Measurements from ENCODE around the gene STX8.

Gene STX8

DNA sequence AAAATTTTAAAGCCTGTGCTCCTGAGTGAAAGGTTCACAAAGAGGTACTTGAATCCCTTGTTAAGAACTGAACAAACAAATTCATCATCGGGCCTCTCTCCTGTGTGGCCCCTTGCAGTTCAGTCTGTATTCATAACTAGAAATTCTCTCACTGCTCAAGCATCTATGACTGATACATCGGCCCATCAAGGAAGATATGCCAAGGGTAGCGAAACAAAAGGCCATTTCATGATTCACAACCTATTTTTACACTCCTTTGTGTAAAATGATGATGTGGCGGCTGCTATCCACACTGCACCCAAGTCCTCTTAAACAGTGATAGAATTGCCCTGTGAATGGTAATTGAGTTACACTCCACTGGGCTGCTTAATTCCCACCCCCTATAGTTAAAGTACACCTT lies 204.6 kb downstream of the STX8 start:
- peak; percentile 51 for DNase-seq
- Histone ChIP-seq H3K9ac (ENCODE audit: low read length) (peak overlapping the region; percentile 68), H3K14ac (ENCODE audit: low read length in 2 of 2) (no peak overlapping the region), H2BK5ac (ENCODE audit: low read depth, low read length, poor library complexity, severe bottlenecking) (no peak overlapping the region), H3K4me3 (ENCODE audit: insufficient read depth in 1 of 2, low read depth in 1 of 2, low read length in 2 of 2) (peak overlapping the region in 1 of 2 experiments; percentile 34), H3K27me3 (ENCODE audit: control insufficient read depth in 1 of 2, insufficient read depth in 1 of 2, low read length in 2 of 2) (no peaks in the 10 kb centered on the region), H2AK5ac (ENCODE audit: low read length, severe bottlenecking) (no peak overlapping the region), H3K9me3 (ENCODE audit: control insufficient read depth, low read length) (no peaks in the 10 kb centered on the region), H2BK15ac (ENCODE audit: low read depth, poor library complexity, severe bottlenecking) (no peak overlapping the region), H3K23ac (ENCODE audit: low read length in 2 of 2) (no peak overlapping the region), H3K79me1 (replicated peaks; ENCODE audit: low read length, poor library complexity, severe bottlenecking) (peaks cover 11% of the 10 kb centered on the region), H4K91ac (ENCODE audit: low read length) (no peak overlapping the region), H3K4me1 (ENCODE audit: control insufficient read depth, insufficient read depth, low read depth, low read length) (peaks cover 10% of the 10 kb centered on the region), H2BK120ac (ENCODE audit: low read depth, low read length) (no peak overlapping the region), H2AFZ (ENCODE audit: low read depth, low read length) (no peak overlapping the region), H3K27ac (ENCODE audit: low read length, poor library complexity, severe bottlenecking) (peak overlapping the region; percentile 75), H3K18ac (ENCODE audit: low read depth in 1 of 2, low read length in 2 of 2) (no peak overlapping the region), H3K36me3 (ENCODE audit: control insufficient read depth in 1 of 2, insufficient read depth in 2 of 2, low read depth in 1 of 2, low read length in 2 of 2) (peaks cover 0 to under 1% of the 10 kb centered on the region in 2 experiments), H3K4ac (ENCODE audit: low read depth in 1 of 2, low read length in 2 of 2) (no peak overlapping the region), H4K8ac (ENCODE audit: low read length) (no peak overlapping the region), H2BK12ac (ENCODE audit: low read length in 2 of 2) (no peak overlapping the region), H3K4me2 (ENCODE audit: low read length, poor library complexity, severe bottlenecking) (no peak overlapping the region)
- 42% methylated on average over 2 of the region's 4 CpGs for WGBS

GRCh38 chr17:9370467-9370866 lies 205.2 kb downstream of the STX8 start:
- Histone ChIP-seq H4K8ac (ENCODE audit: low read length) (no peak overlapping the region), H4K91ac (ENCODE audit: low read length) (no peak overlapping the region), H3K79me1 (replicated peaks; ENCODE audit: low read length, poor library complexity, severe bottlenecking) (peaks cover 10% of the 10 kb centered on the region), H3K18ac (ENCODE audit: low read depth in 1 of 2, low read length in 2 of 2) (no peak overlapping the region), H3K23ac (ENCODE audit: low read length in 2 of 2) (peak overlapping the region in 1 of 2 experiments; percentile 77), H3K9me3 (ENCODE audit: control insufficient read depth, low read length) (no peaks in the 10 kb centered on the region), H2BK5ac (ENCODE audit: low read depth, low read length, poor library complexity, severe bottlenecking) (no peak overlapping the region), H3K4me2 (ENCODE audit: low read length, poor library complexity, severe bottlenecking) (no peak overlapping the region), H3K4ac (ENCODE audit: low read depth in 1 of 2, low read length in 2 of 2) (no peak overlapping the region), H3K14ac (ENCODE audit: low read length in 2 of 2) (no peak overlapping the region), H2AK5ac (ENCODE audit: low read length, severe bottlenecking) (peak overlapping the region; percentile 93), H2BK12ac (ENCODE audit: low read length in 2 of 2) (peak overlapping the region; percentile 1 to 66), H2AFZ (ENCODE audit: low read depth, low read length) (no peak overlapping the region), H2BK15ac (ENCODE audit: low read depth, poor library complexity, severe bottlenecking) (no peak overlapping the region), H3K27me3 (ENCODE audit: control insufficient read depth in 1 of 2, insufficient read depth in 1 of 2, low read length in 2 of 2) (no peaks in the 10 kb centered on the region), H3K36me3 (ENCODE audit: control insufficient read depth in 1 of 2, insufficient read depth in 2 of 2, low read depth in 1 of 2, low read length in 2 of 2) (no peaks in the 10 kb centered on the region), H3K9ac (ENCODE audit: low read length) (peak overlapping the region; percentile 68), H3K4me1 (ENCODE audit: control insufficient read depth, insufficient read depth, low read depth, low read length) (peaks cover 11% of the 10 kb centered on the region), H3K27ac (ENCODE audit: low read length, poor library complexity, severe bottlenecking) (peak overlapping the region; percentile 49), H2BK120ac (ENCODE audit: low read depth, low read length) (no peak overlapping the region), H3K4me3 (ENCODE audit: insufficient read depth in 1 of 2, low read depth in 1 of 2, low read length in 2 of 2) (no peak overlapping the region)
- 86% methylated on average over 6 of the region's 6 CpGs for WGBS
- DNase-seq: peak; percentile 58

GRCh38 chr17:9368631-9369030 lies 207.0 kb downstream of the STX8 start:
- Histone ChIP-seq H2AK5ac (ENCODE audit: low read length, severe bottlenecking) (no peak overlapping the region), H3K9ac (ENCODE audit: low read length) (no peak overlapping the region), H3K23ac (ENCODE audit: low read length in 2 of 2) (no peak overlapping the region), H4K91ac (ENCODE audit: low read length) (no peak overlapping the region), H3K9me3 (ENCODE audit: control insufficient read depth, low read length) (no peaks in the 10 kb centered on the region), H3K79me1 (replicated peaks; ENCODE audit: low read length, poor library complexity, severe bottlenecking) (peaks cover 10% of the 10 kb centered on the region), H3K4ac (ENCODE audit: low read depth in 1 of 2, low read length in 2 of 2) (no peak overlapping the region), H2BK12ac (ENCODE audit: low read length in 2 of 2) (no peak overlapping the region), H3K18ac (ENCODE audit: low read depth in 1 of 2, low read length in 2 of 2) (no peak overlapping the region), H4K8ac (ENCODE audit: low read length) (no peak overlapping the region), H2BK15ac (ENCODE audit: low read depth, poor library complexity, severe bottlenecking) (no peak overlapping the region), H3K36me3 (ENCODE audit: control insufficient read depth in 1 of 2, insufficient read depth in 2 of 2, low read depth in 1 of 2, low read length in 2 of 2) (no peaks in the 10 kb centered on the region), H3K27ac (ENCODE audit: low read length, poor library complexity, severe bottlenecking) (no peak overlapping the region), H2BK5ac (ENCODE audit: low read depth, low read length, poor library complexity, severe bottlenecking) (no peak overlapping the region), H3K14ac (ENCODE audit: low read length in 2 of 2) (no peak overlapping the region), H3K4me1 (ENCODE audit: control insufficient read depth, insufficient read depth, low read depth, low read length) (peaks cover 11% of the 10 kb centered on the region), H2AFZ (ENCODE audit: low read depth, low read length) (no peak overlapping the region), H3K4me2 (ENCODE audit: low read length, poor library complexity, severe bottlenecking) (no peak overlapping the region), H3K4me3 (ENCODE audit: insufficient read depth in 1 of 2, low read depth in 1 of 2, low read length in 2 of 2) (no peak overlapping the region), H3K27me3 (ENCODE audit: control insufficient read depth in 1 of 2, insufficient read depth in 1 of 2, low read length in 2 of 2) (no peaks in the 10 kb centered on the region), H2BK120ac (ENCODE audit: low read depth, low read length) (no peak overlapping the region)
- DNase-seq: no peak
- WGBS: 81% methylated on average over 4 of the region's 4 CpGs

- Histone ChIP-seq H3K27ac (ENCODE audit: low read length, poor library complexity, severe bottlenecking) (peak overlapping the region; percentile 1), H3K23ac (ENCODE audit: low read length in 2 of 2) (no peak overlapping the region), H3K18ac (ENCODE audit: low read depth in 1 of 2, low read length in 2 of 2) (no peak overlapping the region), H2AFZ (ENCODE audit: low read depth, low read length) (no peak overlapping the region), H2BK120ac (ENCODE audit: low read depth, low read length) (no peak overlapping the region), H3K14ac (ENCODE audit: low read length in 2 of 2) (peak overlapping the region in 1 of 2 experiments; percentile 28), H2BK12ac (ENCODE audit: low read length in 2 of 2) (peak overlapping the region in 1 of 2 experiments; percentile 31), H3K4me2 (ENCODE audit: low read length, poor library complexity, severe bottlenecking) (no peak overlapping the region), H3K4me1 (ENCODE audit: control insufficient read depth, insufficient read depth, low read depth, low read length) (peaks cover 11% of the 10 kb centered on the region), H4K91ac (ENCODE audit: low read length) (no peak overlapping the region), H3K9ac (ENCODE audit: low read length) (no peak overlapping the region), H3K36me3 (ENCODE audit: control insufficient read depth in 1 of 2, insufficient read depth in 2 of 2, low read depth in 1 of 2, low read length in 2 of 2) (no peaks in the 10 kb centered on the region), H2AK5ac (ENCODE audit: low read length, severe bottlenecking) (peak overlapping the region; percentile 77), H2BK5ac (ENCODE audit: low read depth, low read length, poor library complexity, severe bottlenecking) (no peak overlapping the region), H3K79me1 (replicated peaks; ENCODE audit: low read length, poor library complexity, severe bottlenecking) (peaks cover 11% of the 10 kb centered on the region), H2BK15ac (ENCODE audit: low read depth, poor library complexity, severe bottlenecking) (no peak overlapping the region), H4K8ac (ENCODE audit: low read length) (no peak overlapping the region), H3K4me3 (ENCODE audit: insufficient read depth in 1 of 2, low read depth in 1 of 2, low read length in 2 of 2) (no peak overlapping the region), H3K27me3 (ENCODE audit: control insufficient read depth in 1 of 2, insufficient read depth in 1 of 2, low read length in 2 of 2) (no peaks in the 10 kb centered on the region), H3K4ac (ENCODE audit: low read depth in 1 of 2, low read length in 2 of 2) (no peak overlapping the region), H3K9me3 (ENCODE audit: control insufficient read depth, low read length) (no peaks in the 10 kb centered on the region)
- DNase-seq: no peak
- 37% methylated on average over 2 of the region's 2 CpGs for whole genome bisulfite sequencing
These were observed 208.5 kb downstream of the STX8 start for GRCh38 chr17:9367156-9367555.

Data from mesenchymal stem cell (in vitro differentiated cells and primary cell).